HG03135 (cell line): ENCODE measurements around the gene LHX8.

Experiments
- ATAC-seq: cut with Tn5 transposase; IDR thresholded peaks from one replicate; pipeline ENCODE4 v1.9.1; 2021; ENCODE audit warnings: mild to moderate bottlenecking, moderate library complexity; ENCODE audit not compliant: unreplicated experiment

The LHX8 gene

DNA sequence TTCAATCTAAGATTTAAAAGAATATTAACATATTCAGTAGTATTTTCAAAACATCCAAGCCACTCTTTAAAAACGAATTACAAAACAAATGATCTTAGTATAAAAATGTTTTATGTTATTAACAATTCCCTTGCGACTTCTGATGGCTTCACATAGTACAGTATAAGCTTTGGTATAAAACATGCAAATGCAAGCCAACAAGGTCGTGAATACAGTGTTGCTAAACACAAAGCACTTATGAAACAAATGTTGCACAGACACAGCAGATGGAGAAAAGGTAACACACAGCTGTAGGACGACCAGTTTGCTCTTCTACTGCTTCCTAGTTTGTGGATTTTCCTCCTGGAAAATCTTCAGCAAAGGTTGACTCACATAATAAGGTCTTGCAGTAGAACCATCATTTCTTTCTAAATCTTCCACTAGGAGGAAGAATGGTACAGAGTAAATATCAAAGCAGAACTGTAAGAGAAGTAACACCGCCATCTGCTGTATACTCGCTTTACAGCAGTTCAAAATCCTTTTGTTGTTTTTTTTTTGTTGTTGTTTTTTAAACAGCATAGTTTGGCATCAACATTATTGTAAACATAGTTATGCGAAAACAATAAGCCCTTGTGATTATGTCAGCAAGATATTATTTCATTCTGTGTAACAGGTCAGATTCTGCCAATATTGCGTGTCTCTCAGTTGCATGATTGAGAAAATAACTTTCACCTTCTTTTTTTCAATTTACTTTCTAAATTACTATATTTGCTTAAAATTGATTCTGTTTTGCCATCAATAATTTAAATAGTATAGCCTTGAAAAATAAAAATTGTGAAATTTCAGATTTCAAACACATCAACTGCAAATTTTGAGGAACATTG lies 69.5 kb downstream of the LHX8 start:
- ATAC-seq, result peak; percentile 85

DNA sequence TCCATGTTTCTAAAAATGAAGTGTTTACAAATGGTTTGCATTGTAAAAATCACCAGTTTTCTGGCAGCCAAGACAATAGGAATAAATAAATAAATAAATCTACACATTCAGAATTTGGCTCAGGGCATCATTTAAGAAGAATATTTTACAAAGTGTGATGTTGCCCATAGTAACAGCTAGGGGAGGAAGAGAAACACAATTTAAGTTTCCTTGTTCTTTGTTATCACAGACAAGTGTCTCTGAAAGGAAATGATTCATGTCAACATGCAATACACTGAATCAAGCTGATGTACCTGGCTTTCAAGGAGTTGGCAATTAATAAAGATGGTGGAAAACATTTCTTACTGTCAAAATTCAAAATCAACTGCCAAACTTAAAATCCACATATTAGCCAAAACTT lies 74.7 kb downstream of the LHX8 start:
- no peak for ATAC-seq
